NK-92 (cell line): ENCODE results near the gene LMOD3.

Experiments used
- DNase-seq: peaks from one replicate; lab custom pipeline; 2025; ENCODE audit not compliant: unreplicated experiment; lab: John Stamatoyannopoulos, UW

The LMOD3 gene

DNA sequence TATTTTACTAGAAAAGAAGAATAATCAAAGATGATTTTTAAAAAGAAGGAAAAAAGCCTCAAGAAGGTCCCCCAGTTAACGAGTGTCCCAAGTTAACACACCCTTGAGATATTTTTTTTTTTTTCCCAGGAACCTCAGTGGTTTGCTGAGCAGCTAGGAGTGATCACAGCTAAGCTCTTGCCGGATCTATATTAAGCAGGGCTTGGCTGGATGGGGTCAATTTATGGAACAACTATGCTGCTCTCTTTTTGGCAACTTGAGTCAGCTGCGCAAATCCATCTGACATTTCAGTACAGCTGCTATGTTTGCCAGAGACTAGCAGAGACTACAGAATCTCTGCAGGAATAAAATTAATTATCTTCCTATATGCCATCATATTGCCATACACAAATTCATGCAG is at the start of gene LMOD3:
Gene LMOD3 (minus strand): TSS at position 193 of the 400 bp plus-strand sequence. CDS start 209 bp downstream, outside the sequence.
- DNase-seq = no peak

DNA sequence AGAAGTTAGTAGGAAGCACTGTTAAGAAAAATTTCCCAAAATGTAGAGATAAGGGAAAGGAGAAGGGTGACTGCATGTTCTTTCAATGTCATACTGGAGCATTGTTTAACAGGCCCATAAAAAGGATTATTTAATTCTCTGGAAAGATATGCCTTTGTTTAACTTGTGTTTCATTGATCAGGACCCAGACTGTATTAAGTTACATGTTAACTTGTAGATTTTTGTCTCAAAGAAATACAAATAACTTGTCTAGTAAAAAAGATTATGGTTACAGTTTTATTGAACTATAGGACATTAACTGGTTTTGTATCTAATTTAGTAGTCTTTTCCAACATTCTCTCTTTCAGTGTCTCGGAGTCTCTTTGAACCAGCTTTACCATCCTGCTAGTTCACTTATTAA is 49.7 kb upstream of the LMOD3 start:
- no peak for DNase-seq

- no peak for DNase-seq
Measured at GRCh38 chr3:69166446-69166845, 44.1 kb upstream of the LMOD3 start.

DNA sequence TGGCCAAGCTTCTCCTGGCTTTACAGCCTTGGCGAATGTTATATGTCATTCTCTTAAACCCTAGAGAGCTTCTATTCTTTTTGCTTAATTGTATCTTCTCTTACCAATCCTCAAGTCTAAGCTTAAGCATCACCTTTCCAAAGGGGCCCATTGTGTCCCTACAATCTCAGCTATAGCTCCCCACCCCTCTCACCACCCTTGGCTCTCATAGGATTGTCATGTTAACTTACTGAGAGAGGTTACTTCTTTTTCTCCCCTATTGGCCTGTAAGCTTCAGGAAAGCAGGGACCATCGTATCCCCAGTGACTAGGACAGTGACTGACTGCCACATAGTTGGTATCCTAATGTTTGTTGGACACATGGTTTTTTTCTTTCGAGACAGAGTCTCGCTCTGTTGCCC is 43.3 kb upstream of the LMOD3 start:
- DNase-seq = no peak

GRCh38 chr3:69164296-69164695 is 41.9 kb upstream of the LMOD3 start:
- no peak for DNase-seq

- no peak for DNase-seq
Measured at GRCh38 chr3:69162308-69162980, 40.0 kb upstream of the LMOD3 start.

GRCh38 chr3:69161587-69162307 is 39.4 kb upstream of the LMOD3 start:
- no peak for DNase-seq

DNA sequence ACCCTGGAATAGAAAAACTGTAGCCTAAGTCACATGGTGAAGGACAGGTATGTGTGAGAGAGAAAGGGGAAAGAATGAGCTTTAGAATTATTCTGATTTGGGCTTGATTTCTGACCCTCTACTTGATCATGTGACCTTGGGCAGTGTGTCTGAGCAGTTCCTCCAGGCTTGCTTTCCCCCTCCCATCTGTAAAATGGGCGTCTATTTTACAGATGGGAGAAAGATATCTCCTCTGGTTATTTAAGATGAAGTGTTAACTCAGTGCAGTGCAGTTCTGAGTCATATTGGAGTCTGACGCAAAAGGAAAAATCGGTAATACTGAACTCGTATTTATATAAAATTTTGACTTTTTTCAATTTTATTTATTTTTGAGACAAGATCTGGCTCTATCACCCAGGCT is 38.1 kb upstream of the LMOD3 start:
- DNase-seq = no peak

DNA sequence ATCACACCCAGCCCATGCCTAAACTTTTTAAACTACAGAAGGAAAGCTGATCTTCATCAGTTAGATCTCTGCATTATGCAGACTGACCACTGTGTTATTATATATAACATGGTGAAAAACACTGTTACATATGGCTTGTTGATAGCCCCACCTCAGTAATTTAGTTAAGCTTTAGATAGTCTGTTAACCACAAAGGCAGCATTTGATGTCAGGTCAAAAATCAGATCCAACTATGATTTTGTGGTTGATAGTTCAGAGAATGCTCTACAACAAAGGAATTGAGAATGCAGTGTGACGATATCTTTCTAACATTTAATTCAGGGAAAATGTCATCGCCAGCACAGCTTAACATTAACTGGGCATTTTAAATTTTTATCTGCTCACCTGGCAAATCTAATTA is 37.7 kb upstream of the LMOD3 start:
- no peak for DNase-seq

- no peak for DNase-seq
Measured at GRCh38 chr3:69149586-69149985, 27.2 kb upstream of the LMOD3 start.

DNA sequence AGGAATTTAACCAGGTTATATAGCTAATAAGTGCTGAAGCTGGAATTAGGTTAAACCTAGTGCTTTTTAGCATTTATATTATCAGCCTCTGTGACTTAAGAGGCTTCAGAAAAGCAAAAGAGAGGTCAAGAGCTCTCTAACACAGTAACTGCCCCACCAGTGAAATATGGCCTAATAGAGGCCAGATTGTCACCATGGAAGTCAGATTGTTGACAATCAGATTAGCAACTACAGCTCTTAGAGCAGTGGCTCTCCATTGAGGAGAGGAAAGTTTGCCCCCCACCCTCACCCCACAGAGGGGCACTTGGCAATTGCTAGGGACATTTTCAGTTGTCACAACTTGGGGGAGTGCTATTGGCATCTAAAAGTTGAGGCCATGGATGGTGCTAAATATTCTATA is 23.3 kb upstream of the LMOD3 start:
- no peak for DNase-seq

DNA sequence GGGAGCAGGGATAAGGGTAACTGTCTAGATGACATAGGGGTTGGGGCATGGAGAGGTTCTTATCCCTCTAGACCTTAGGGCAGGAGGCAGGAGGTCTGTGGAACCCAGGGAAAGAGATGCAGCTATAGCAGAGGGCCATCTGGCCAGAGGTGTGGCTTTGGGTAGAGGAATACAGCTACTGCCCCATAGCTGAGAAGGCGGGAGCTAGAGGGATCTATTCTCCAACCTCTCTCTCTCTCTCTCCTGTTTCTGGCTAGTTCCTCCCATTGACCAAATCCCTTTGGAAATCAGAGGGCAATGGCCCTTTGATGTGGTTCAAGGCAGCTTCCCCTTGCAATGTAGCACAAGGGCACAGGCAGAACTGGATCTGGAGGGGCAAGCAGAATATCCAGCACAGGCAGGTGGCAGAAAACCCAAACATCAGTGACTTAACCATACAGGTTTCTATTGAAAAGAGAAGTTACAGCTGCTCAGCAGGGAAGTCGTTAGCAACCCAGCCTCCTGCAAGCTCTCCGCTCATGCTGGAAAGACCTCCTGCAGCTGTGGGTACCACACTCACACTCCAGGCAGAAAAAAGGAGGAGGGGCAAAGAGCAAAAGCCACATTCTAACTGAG is 22.3 kb upstream of the LMOD3 start:
- DNase-seq = no peak

- no peak for DNase-seq
Measured at GRCh38 chr3:69143612-69144011, 21.2 kb upstream of the LMOD3 start.

DNA sequence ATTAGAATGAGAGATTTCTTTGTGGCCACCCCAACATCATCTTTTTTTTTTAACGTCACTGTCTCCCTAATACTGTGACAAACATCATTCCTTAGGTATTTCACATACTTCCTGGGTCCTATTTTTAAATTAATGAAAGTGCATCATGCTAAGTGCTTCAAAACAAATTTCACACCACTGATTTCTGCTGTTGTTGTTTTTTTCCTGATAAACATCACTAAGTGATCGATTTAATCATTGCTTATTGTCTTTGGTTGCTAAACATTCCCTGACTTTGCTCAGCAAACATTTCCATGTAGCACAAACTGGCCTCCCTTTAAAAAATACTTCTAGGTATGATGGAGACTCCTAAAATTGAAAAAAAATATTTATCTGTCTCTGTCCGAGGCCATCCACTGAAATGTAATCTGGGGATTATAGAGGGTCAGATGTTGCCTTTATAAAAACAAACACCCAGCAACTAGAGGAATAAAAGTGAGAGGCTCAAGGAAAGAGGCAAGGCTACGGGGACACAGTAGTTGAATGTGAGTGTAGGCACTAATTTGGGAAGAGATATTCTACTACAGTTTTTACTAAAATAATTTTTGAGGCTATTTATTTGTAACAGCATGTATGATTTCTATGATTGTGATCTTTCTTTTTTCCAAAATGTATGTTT is 20.5 kb upstream of the LMOD3 start:
- DNase-seq = no peak

- DNase-seq = no peak
Measured at GRCh38 chr3:69142090-69142489, 19.7 kb upstream of the LMOD3 start.

- DNase-seq = no peak
Measured at GRCh38 chr3:69141313-69141712, 18.9 kb upstream of the LMOD3 start.

GRCh38 chr3:69137412-69137811 is 15.0 kb upstream of the LMOD3 start:
- no peak for DNase-seq

GRCh38 chr3:69137005-69137404 is 14.6 kb upstream of the LMOD3 start:
- DNase-seq = no peak

DNA sequence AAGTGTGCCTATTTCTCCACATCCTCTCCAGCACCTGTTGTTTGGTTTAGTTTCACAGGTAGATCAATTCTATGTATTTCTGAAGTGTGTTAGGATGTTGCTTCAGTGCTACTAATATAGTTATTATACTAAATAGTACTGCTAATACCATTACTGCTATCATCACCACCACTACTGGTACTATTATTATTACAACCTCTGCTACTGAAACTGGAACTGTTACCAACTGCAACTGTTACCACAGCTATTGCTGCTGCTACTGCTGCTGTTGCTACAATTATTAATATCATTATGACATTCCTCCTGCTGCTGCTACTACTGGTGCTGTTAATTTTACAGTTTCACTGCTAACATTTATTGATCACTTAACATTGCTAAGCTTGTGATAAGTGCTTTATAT is 8.3 kb upstream of the LMOD3 start:
- DNase-seq = no peak

DNA sequence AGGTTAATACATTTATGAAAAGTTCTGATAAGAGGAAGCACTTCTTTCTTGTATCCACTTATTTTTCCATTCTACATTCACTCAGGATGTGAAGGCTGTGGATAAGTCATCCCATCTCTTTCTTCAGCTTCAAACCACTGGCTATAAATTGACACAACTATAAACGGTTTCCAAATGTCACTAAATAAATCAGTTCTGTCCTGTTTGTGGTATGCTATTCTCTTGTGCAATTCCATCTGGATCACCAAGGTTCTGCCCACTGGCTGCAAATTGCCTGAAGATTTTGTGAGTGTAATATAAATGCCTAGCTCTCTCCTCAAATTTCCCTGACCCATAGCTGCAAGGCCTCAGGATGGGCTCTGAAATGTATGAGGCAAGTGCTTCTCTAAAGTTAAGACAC is 7.1 kb upstream of the LMOD3 start:
- no peak for DNase-seq

GRCh38 chr3:69128509-69128908 is 6.1 kb upstream of the LMOD3 start:
- DNase-seq = no peak

DNA sequence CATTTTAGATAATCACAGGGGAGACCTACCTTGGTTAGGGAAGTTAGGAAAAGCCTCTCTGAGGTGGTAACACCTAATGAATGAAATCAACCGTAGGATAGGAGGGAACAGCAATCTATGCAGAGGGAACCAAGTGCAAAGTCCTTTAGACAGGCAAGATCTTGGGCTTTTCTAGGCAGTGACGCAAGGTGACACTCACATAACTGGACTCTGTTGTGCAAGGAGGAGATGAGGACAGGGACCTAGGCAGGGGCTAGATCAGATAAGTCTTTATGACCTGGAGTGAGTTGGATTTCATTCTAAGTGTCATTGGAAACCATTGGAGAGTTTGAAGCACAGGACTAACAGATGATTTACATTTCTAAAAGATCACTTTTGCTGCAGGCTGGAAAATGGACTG is 4.6 kb upstream of the LMOD3 start:
- DNase-seq = no peak
